HEK293 (cell line): ENCODE measurements around the gene CCDC28B.

Source experiments
- PRDM10 ChIP-seq: fragments of 450-650 bp; formaldehyde crosslinking; IDR thresholded peaks from 2 replicates; pipeline ENCODE4 v1.5.1; 2016; ENCODE audit warnings: missing biosample characterization, missing genetic modification characterization
- YY1 ChIP-seq: fragments of 450-650 bp; formaldehyde crosslinking; IDR thresholded peaks from 2 replicates; pipeline ENCODE4 v1.5.1; 2018; ENCODE audit warnings: missing biosample characterization, missing genetic modification characterization
- ZBTB8A ChIP-seq: fragments of 450-650 bp; formaldehyde crosslinking; IDR thresholded peaks from 2 replicates; pipeline ENCODE4 v1.5.1; 2016; ENCODE audit warnings: missing biosample characterization, missing genetic modification characterization
- ZEB2 ChIP-seq: fragments of 450-650 bp; formaldehyde crosslinking; IDR thresholded peaks from 2 replicates; pipeline ENCODE4 v1.5.1; 2016; ENCODE audit warnings: missing biosample characterization, missing genetic modification characterization
- ZNF843 ChIP-seq: fragments of 450-650 bp; formaldehyde crosslinking; IDR thresholded peaks from 2 replicates; pipeline ENCODE4 v1.5.1; 2016; ENCODE audit warnings: missing biosample characterization, missing genetic modification characterization
- ZSCAN16 ChIP-seq: fragments of 450-650 bp; formaldehyde crosslinking; IDR thresholded peaks from 2 replicates; pipeline ENCODE4 v1.5.1; 2016; ENCODE audit warnings: missing biosample characterization, missing genetic modification characterization
- TF ChIP-seq, protein P1 (sequence below): fragments of 450-650 bp; formaldehyde crosslinking; IDR thresholded peaks from 2 replicates; pipeline ENCODE4 v1.5.1; 2016; ENCODE audit warnings: missing biosample characterization, missing genetic modification characterization

- TF ChIP-seq YY1 (tag by site-specific recombination), result peak; percentile 26; the same call in 1 of the 2 replicates
- TF ChIP-seq, protein P1, sequence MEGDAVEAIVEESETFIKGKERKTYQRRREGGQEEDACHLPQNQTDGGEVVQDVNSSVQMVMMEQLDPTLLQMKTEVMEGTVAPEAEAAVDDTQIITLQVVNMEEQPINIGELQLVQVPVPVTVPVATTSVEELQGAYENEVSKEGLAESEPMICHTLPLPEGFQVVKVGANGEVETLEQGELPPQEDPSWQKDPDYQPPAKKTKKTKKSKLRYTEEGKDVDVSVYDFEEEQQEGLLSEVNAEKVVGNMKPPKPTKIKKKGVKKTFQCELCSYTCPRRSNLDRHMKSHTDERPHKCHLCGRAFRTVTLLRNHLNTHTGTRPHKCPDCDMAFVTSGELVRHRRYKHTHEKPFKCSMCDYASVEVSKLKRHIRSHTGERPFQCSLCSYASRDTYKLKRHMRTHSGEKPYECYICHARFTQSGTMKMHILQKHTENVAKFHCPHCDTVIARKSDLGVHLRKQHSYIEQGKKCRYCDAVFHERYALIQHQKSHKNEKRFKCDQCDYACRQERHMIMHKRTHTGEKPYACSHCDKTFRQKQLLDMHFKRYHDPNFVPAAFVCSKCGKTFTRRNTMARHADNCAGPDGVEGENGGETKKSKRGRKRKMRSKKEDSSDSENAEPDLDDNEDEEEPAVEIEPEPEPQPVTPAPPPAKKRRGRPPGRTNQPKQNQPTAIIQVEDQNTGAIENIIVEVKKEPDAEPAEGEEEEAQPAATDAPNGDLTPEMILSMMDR (tag by site-specific recombination), result no peak
- no peak for TF ChIP-seq ZSCAN16
- no peak; the same call in 1 of the 2 replicates for TF ChIP-seq ZBTB8A (tag by site-specific recombination)
- TF ChIP-seq PRDM10 (tag by site-specific recombination), result no peak
- peak; percentile 73 for TF ChIP-seq ZEB2
- TF ChIP-seq ZNF843 (tag by site-specific recombination), result no peak
Measured at GRCh38 chr1:32200226-32201010, at the start of gene CCDC28B.
